HEK293T (cell line): Measurements from ENCODE around the gene MAGEB3.
A peak's percentile ranks its signal among the peaks of the same experiment; 100 is the strongest.

ENCODE experiments used
- CTCF ChIA-PET: fragments of 350-600 bp; formaldehyde crosslinking; extraction: SDS; loops from one replicate; lab custom pipeline; 2021; ENCODE audit warnings: antibody characterized with exemption, inconsistent platforms; lab: Yijun Ruan, JAX
- POLR2A ChIA-PET: fragments of 350-600 bp; formaldehyde crosslinking; extraction: SDS; loops from one replicate; lab custom pipeline; 2020; ENCODE audit warnings: antibody characterized with exemption, inconsistent platforms; lab: Yijun Ruan, JAX
- DNase-seq: peaks from one replicate; pipeline ENCODE4 v3.0.0; 2012; ENCODE audit warnings: mixed read lengths; ENCODE audit errors: extremely low spot score
- ARNT ChIP-seq: fragments of 450-650 bp; IDR thresholded peaks from 2 replicates; pipeline ENCODE4 v1.6.1; 2017; ENCODE audit warnings: mild to moderate bottlenecking
- BHLHE40 ChIP-seq: fragments of 450-650 bp; IDR thresholded peaks from 2 replicates; pipeline ENCODE4 v1.6.1; 2016; ENCODE audit warnings: mild to moderate bottlenecking, moderate library complexity, borderline replicate concordance
- CTBP1 ChIP-seq: fragments of 450-650 bp; IDR thresholded peaks from 2 replicates; pipeline ENCODE4 v1.6.1; 2016; ENCODE audit warnings: borderline replicate concordance
- ELF4 ChIP-seq: fragments of 450-650 bp; IDR thresholded peaks from 2 replicates; pipeline ENCODE4 v1.6.1; 2017; ENCODE audit warnings: antibody characterized with exemption
- FOXA1 ChIP-seq: fragments of 450-650 bp; IDR thresholded peaks from 2 replicates; pipeline ENCODE4 v1.6.1; 2016; ENCODE audit warnings: mild to moderate bottlenecking
- FOXK2 ChIP-seq: fragments of 450-650 bp; IDR thresholded peaks from 2 replicates; pipeline ENCODE4 v1.6.1; 2016; ENCODE audit warnings: mild to moderate bottlenecking
- FOXM1 ChIP-seq: fragments of 450-650 bp; IDR thresholded peaks from 2 replicates; pipeline ENCODE4 v1.6.1; 2017; ENCODE audit warnings: mild to moderate bottlenecking, borderline replicate concordance
- HDGF ChIP-seq: fragments of 450-650 bp; IDR thresholded peaks from 2 replicates; pipeline ENCODE4 v1.6.1; 2017; ENCODE audit warnings: antibody characterized with exemption, borderline replicate concordance
- L3MBTL2 ChIP-seq: fragments of 450-650 bp; conservative IDR thresholded peaks from 2 replicates; pipeline ENCODE4 v1.6.1; 2016; ENCODE audit warnings: mild to moderate bottlenecking
- LEF1 ChIP-seq: fragments of 450-650 bp; IDR thresholded peaks from 2 replicates; pipeline ENCODE4 v1.6.1; 2017; ENCODE audit warnings: mild to moderate bottlenecking, borderline replicate concordance
- NFRKB ChIP-seq: fragments of 450-650 bp; IDR thresholded peaks from 2 replicates; pipeline ENCODE4 v1.6.1; 2016; ENCODE audit warnings: mild to moderate bottlenecking, moderate library complexity
- SP1 ChIP-seq: fragments of 450-650 bp; IDR thresholded peaks from 2 replicates; pipeline ENCODE4 v1.6.1; 2017
- SUZ12 ChIP-seq: fragments of 450-650 bp; IDR thresholded peaks from 2 replicates; pipeline ENCODE4 v1.6.1; 2016; ENCODE audit warnings: mild to moderate bottlenecking
- TARDBP ChIP-seq: fragments of 450-650 bp; IDR thresholded peaks from 2 replicates; pipeline ENCODE4 v1.6.1; 2016
- ZNF384 ChIP-seq: fragments of 450-650 bp; IDR thresholded peaks from 2 replicates; pipeline ENCODE4 v1.6.1; 2016
- TF ChIP-seq, protein P1 (sequence below): fragments of 450-650 bp; IDR thresholded peaks from 2 replicates; pipeline ENCODE4 v1.6.1; 2016

Gene MAGEB3

DNA sequence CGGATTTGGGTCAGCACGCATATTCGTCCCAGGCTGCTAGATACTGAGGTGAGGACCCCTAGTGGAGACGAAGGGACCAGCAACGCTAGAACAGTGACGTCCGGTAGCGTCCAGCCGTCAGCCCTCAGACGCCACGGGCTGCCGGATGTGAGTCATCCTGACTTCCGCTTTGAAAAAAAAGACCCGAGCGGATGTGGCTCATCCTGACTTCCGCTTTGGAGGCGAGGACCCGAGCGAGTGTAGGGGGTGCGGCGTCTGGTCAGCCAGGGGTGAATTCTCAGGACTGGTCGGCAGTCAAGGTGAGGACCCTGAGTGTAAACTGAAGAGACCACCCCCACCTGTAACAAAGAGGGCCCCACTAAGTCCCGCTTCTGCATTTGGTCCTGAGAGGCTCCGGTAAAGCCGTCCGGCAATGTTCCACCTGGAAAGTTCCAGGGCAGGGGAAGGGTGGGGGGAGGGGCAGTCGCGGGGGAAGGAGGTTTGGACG lies 15.1 kb upstream of the MAGEB3 start, which contains the start of gene MAGEB2:
MAGEB2 (plus strand) TSS at position 207 of the 487 bp plus-strand sequence. CDS start 3,018 bp downstream, outside the sequence.
- ChIA-PET CTCF (no interaction called here), POLR2A (no interaction called here)
- DNase-seq: peak; percentile 54
- TF ChIP-seq SUZ12 (no peak), FOXM1 (no peak), NFRKB (no peak), TARDBP (no peak), ELF4 (no peak), FOXK2 (no peak), ARNT (no peak), LEF1 (no peak), SP1 (no peak)

DNA sequence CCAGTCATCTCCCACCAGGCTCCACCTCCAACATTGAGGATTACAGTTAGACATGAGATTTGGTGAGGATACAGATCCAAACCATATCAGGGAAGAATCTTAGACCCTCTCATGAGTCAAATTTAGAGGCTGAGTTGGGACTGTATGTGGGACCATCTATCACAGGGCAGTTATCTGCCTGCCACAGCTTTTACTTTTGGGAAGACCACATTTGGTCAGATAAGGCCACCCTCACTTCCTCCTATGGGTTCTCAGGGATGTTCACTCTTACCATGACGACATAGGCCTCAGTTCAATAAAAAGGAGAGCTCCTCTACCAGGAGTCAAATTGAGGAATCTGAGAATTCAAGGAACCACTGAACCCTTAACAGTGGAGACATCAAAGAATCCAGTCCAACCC lies 13.0 kb upstream of the MAGEB3 start:
- TF ChIP-seq SUZ12 (no peak), FOXA1 (no peak), SP1 (no peak), LEF1 (no peak)
- ChIA-PET CTCF (no interaction called here), POLR2A (no interaction called here)
- no peak for DNase-seq

DNA sequence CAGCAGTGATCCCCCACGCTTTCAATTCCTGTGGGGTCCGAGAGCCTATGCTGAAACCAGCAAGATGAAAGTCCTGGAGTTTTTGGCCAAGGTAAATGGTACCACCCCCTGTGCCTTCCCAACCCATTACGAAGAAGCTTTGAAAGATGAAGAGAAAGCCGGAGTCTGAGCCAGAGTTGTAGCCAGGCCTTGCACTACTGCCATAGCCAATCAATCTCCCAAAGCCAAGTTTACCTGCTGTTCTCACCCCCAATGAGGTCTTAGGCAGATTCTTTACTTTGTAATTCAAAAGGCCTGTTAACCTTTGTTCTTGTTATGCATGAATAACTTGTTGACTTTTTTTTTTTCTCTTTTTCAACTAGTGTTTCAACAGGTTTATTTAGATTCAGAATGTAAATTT lies 11.1 kb upstream of the MAGEB3 start:
- ChIA-PET POLR2A (no interaction called here), CTCF (no interaction called here)
- no peak for TF ChIP-seq ZNF384
- TF ChIP-seq LEF1: no peak
- no peak for TF ChIP-seq ARNT
- no peak for TF ChIP-seq NFRKB
- TF ChIP-seq FOXK2: no peak
- TF ChIP-seq HDGF: no peak
- no peak for TF ChIP-seq CTBP1
- TF ChIP-seq SP1: no peak
- no peak for TF ChIP-seq L3MBTL2
- TF ChIP-seq FOXM1: no peak
- no peak for TF ChIP-seq ELF4
- TF ChIP-seq TARDBP: no peak
- TF ChIP-seq SUZ12: no peak
- TF ChIP-seq, protein P1, sequence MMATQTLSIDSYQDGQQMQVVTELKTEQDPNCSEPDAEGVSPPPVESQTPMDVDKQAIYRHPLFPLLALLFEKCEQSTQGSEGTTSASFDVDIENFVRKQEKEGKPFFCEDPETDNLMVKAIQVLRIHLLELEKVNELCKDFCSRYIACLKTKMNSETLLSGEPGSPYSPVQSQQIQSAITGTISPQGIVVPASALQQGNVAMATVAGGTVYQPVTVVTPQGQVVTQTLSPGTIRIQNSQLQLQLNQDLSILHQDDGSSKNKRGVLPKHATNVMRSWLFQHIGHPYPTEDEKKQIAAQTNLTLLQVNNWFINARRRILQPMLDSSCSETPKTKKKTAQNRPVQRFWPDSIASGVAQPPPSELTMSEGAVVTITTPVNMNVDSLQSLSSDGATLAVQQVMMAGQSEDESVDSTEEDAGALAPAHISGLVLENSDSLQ: no peak
- no peak for TF ChIP-seq FOXA1
- no peak for TF ChIP-seq BHLHE40
- no peak for DNase-seq

DNA sequence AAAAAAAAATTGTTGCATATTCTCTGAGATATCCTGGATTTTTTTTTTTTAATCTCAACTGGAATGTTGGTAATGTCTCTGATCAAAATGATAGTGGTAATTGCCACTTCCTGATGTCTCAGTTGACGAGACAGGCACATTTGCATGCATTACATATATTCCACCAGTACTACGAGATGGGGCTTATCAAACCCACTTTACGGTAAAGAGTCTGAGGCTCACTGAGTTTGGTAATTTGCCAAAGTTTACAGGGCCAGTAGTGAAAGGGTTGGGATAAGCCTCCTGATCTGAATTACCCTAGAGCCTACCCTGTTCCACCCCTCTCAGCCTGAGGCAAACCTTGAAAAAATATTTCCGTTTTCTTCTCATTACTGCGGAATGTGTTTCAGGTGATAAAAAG lies 9.8 kb upstream of the MAGEB3 start:
- no peak for DNase-seq
- POLR2A ChIA-PET: no interaction called here
- TF ChIP-seq FOXK2: no peak
- TF ChIP-seq, protein P1: no peak
- no peak for TF ChIP-seq SP1
- no peak for TF ChIP-seq ZNF384
- TF ChIP-seq FOXM1: no peak
- no peak for TF ChIP-seq CTBP1
- no peak for TF ChIP-seq LEF1
- no peak for TF ChIP-seq BHLHE40
- no peak for TF ChIP-seq SUZ12
- CTCF ChIA-PET: no interaction called here

DNA sequence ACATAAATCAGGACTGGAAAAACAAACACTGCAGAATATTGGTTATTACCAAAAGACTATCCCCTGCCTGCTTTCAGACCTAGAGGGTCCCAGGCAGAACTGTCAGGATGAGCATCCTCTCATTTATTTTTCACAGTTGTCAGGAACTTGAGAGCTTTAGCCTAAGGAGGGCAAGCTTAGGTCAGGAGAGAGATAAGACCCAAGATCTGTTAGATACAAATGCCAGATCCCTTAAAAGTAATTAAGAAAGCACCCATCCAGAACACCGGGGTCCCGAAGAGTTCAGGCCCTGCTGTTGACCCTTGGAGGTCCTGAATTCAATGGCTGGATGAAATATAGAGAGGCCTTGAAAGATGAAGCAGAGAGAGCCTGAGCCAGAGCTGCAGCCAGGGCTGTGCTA lies 5.9 kb upstream of the MAGEB3 start:
- CTCF ChIA-PET: no interaction called here
- TF ChIP-seq BHLHE40 (no peak), CTBP1 (no peak), FOXA1 (no peak)
- no peak for DNase-seq
- POLR2A ChIA-PET: no interaction called here

DNA sequence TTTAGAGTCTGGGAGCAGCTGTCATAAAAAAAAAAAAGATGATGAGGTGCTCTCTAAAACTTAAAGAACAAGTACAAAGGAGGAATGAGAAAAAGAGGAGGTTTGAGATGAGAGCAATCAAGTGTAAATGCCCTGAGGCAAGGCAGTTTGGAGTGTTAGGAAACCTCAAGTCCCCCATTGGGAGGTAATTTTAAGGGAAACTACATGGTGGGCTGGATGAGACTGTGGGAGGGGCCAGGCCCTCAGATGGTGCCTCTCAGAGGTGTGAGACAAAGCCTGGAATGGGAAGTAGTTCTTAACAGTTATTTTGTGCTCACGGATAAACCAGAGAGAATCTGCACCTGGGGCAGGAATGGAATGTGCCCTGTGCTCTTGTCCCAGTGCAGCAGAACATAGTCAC lies 1.9 kb upstream of the MAGEB3 start:
- POLR2A ChIA-PET: no interaction called here

DNA sequence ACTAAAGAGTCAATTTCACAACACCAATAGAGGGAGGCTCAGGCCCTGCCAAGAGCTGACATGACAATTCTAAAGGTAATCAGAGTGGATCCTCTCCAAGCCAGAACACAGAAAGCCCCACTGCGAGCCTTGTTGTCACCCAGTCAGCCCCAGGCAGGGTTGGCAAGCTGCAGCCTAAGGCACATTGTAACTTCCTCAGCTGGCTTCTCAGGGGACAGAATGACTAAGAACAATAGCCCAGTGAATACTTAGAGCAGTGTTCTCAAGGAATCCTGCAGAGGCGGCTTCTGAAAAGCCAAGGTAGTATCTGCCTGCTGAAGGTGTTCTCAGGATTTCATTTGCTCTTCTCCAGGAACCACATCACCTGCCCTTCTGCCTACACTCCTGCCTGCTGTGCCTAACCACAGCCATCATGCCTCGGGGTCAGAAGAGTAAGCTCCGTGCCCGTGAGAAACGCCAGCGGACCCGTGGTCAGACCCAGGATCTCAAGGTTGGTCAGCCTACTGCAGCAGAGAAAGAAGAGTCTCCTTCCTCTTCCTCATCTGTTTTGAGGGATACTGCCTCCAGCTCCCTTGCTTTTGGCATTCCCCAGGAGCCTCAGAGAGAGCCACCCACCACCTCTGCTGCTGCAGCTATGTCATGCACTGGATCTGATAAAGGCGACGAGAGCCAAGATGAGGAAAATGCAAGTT lies 11.4 kb downstream of the MAGEB3 start, which contains the start of gene MAGEB4:
MAGEB4 (plus strand) TSS at position 277 of the 692 bp plus-strand sequence; CDS start at position 413, 136 bp downstream.
- TF ChIP-seq FOXM1 (no peak), LEF1 (no peak), ELF4 (no peak), FOXA1 (no peak), CTBP1 (no peak), FOXK2 (no peak)
- ChIA-PET CTCF (no interaction called here), POLR2A (no interaction called here)
- no peak for DNase-seq

More for the DNA sequence above, 1.9 kb upstream of the MAGEB3 start:
- no peak for DNase-seq
- TF ChIP-seq L3MBTL2: no peak
- TF ChIP-seq HDGF: no peak
- TF ChIP-seq FOXK2: no peak
- no peak for TF ChIP-seq ELF4
- TF ChIP-seq ARNT: no peak
- TF ChIP-seq CTBP1: no peak
- CTCF ChIA-PET: no interaction called here
